HUES6 (cell line): ENCODE data around the gene DFFA.
"Not testable (repeated sequence)": the region's sequence is repeated elsewhere in the genome, so short reads cannot be mapped to it uniquely, and the experiment has no call there.

ENCODE experiments used
- H3K27ac ChIP-seq: 2 replicates; pipeline ENCODE4 v1.7.0; 2013; ENCODE audit warnings: low read depth, mild to moderate bottlenecking, low read length, inconsistent platforms
- H3K27me3 ChIP-seq: 2 replicates; pipeline ENCODE4 v1.6.1; 2013; ENCODE audit warnings: low read length; ENCODE audit not compliant: control insufficient read depth, insufficient read depth
- H3K36me3 ChIP-seq: 2 replicates; pipeline ENCODE4 v1.6.1; 2013; ENCODE audit warnings: low read length; ENCODE audit not compliant: control insufficient read depth, insufficient read depth
- H3K4me1 ChIP-seq: 2 replicates; pipeline ENCODE4 v1.6.1; 2013; ENCODE audit warnings: low read length; ENCODE audit not compliant: control insufficient read depth, insufficient read depth
- H3K4me3 ChIP-seq: 2 replicates; pipeline ENCODE4 v1.5.1; 2013; ENCODE audit warnings: low read depth, low read length
- H3K9ac ChIP-seq: one replicate; pipeline ENCODE4 v1.6.1; 2013; ENCODE audit warnings: mild to moderate bottlenecking, low read length
- H3K9me3 ChIP-seq: 2 replicates; pipeline ENCODE4 v1.6.1; 2013; ENCODE audit warnings: low read depth, low read length; ENCODE audit not compliant: control insufficient read depth, insufficient read depth

DFFA gene

DNA sequence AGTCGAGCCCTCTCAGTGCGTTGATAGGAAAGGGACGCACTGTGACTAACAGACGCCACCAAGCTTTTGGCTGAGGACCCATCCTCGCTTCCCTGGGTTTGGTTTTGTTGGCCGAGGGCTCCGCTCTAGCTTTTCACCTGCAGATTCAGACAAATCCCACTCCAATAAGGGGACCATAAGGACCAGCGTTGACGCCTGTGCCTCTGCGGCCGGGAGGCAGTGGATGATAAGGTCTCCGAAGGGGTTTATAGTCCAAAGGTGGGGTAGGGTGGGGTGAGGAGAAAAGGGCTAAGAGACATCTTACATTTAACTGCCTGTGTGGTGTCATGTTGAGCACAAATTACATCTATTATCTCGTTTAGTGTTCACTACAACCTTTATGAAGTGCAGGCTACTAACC, 3.2 kb upstream of the DFFA start:
- Histone ChIP-seq H3K27me3 (no peaks in the 10 kb centered on the region), H3K36me3 (peaks cover 3% of the 10 kb centered on the region), H3K27ac (peak overlapping the region; percentile 49; the same call in 1 of the 2 replicates), H3K4me3 (peak overlapping the region; percentile 83), H3K9me3 (no peaks in the 10 kb centered on the region), H3K9ac (peak overlapping the region; percentile 81), H3K4me1 (peaks cover 13% of the 10 kb centered on the region; the same call in 1 of the 2 replicates)

DNA sequence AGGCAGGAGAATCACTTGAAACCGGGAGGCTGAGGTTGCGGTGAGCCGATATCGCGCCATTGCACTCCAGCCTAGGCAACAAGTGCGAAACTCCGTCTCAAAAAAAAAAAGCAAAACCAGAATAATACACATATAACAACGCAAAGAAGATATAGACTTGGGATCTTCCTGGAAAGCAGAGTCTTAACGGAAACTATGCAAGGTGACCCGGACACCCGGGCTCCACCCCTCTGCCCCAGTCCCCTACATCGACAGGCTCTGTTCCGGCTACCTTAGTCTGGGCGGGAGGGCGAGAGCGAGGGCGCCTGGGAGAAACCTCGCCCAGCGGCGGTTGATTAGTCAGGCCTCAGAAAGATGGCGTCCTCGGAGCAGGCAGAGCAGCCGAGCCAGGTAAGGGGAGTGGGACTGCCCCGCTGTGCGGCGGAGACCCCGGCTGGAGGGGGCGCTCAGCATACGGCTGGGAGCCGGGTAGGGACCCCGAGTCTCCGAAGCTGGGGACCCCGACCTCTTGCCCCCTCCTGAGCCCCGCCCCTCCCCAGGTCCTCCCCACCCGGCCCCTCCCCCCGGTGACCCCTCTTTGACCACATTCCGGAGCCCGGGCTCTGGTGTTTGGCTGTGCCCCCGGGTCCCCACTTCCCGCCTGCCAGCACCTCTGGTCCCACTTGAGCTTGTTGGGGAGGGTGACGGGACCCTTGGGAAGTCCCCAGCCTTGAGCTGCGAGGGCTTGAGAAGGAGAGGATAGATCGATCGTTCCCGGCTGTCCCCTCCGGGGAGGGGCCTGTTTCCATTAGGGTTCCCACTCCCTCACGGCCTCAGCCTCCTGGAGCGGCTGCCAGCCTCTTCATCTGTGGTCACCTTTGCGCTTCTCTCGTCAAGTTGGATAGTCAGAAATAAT, 2.5 kb upstream of the DFFA start, which contains the start of gene PEX14:
Gene PEX14 (plus strand): TSS at position 338 of the 895 bp plus-strand sequence. CDS start 17 bp downstream, at position 355.
- Histone ChIP-seq H3K27me3 (no peaks in the 10 kb centered on the region), H3K4me1 (peaks cover 13% of the 10 kb centered on the region; the same call in 1 of the 2 replicates), H3K36me3 (peaks cover 7% of the 10 kb centered on the region), H3K9ac (peak within 1 kb of the TSS; percentile 81), H3K9me3 (no peaks in the 10 kb centered on the region), H3K27ac (peak within 1 kb of the TSS; percentile 49; the same call in 1 of the 2 replicates), H3K4me3 (peak within 1 kb of the TSS; percentile 83)

DNA sequence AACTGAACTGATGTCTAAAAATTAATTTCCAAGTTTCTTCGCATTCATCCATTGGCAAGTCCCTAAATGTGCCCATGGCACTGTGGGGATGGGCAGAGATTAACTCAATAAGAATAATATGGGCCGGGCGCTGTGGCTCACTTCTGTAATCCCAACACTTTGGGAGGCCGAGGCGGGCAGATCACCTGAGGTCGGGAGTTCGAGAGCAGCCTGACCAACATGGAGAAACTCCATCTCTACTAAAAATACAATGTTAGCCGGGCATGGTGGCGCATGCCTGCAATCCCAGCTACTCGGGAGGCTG, 1.9 kb upstream of the DFFA start:
- H3K27ac ChIP-seq, H3K9me3 ChIP-seq, H3K36me3 ChIP-seq, H3K9ac ChIP-seq, H3K27me3 ChIP-seq: not testable (repeated sequence)
- Histone ChIP-seq H3K4me3 (peak overlapping the region; percentile 83; the same call in 1 of the 2 replicates), H3K4me1 (peaks cover 13% of the 10 kb centered on the region; the same call in 1 of the 2 replicates)

DNA sequence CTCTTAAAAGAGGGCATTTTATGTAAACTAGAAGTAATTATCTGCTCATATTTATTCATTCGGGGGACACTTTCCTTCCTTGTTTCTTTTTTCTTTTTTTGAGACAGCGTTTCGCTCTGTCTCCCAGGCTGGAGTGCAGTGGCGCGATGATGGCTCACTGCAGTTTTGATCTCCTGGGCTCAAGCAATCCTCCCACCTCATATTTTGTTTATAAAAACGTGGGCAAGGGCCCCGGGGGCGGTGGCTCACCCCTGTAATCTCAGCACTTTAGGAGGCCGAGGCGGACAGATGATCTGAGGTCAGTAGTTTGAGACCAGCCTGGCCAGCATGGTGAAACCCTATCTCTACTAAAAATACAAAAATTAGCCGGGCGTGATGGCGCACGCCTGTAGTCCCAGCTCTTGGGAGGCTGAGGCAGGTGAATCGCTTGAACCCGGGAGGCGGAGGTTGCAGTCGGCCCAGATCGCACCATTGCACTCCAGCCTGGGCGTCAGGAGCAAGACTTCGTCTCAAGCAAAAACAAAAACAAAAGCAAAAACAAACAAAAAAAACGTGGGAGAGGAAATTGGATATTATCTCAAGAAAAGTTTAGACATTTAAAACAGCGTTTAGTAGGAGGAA, 926 bp upstream of the DFFA start:
- Histone ChIP-seq H3K27ac (no peak overlapping the region), H3K36me3 (peaks cover 18% of the 10 kb centered on the region), H3K9me3 (no peaks in the 10 kb centered on the region), H3K9ac (no peak overlapping the region), H3K4me3 (0 out of 2 replicates have a peak overlapping the region, but pooled peaks have one; percentile 87), H3K4me1 (peaks cover 13% of the 10 kb centered on the region; the same call in 1 of the 2 replicates), H3K27me3 (no peaks in the 10 kb centered on the region)

- Histone ChIP-seq H3K36me3 (peaks cover 34% of the 10 kb centered on the region), H3K4me3 (peak overlapping the region; percentile 87), H3K9me3 (no peaks in the 10 kb centered on the region), H3K27me3 (no peaks in the 10 kb centered on the region), H3K9ac (peak overlapping the region; percentile 85), H3K27ac (peak overlapping the region; percentile 11; the same call in 1 of the 2 replicates), H3K4me1 (peaks cover 13% of the 10 kb centered on the region; the same call in 1 of the 2 replicates)
These were observed 714 bp downstream of the DFFA start for GRCh38 chr1:10471411-10472219.

DNA sequence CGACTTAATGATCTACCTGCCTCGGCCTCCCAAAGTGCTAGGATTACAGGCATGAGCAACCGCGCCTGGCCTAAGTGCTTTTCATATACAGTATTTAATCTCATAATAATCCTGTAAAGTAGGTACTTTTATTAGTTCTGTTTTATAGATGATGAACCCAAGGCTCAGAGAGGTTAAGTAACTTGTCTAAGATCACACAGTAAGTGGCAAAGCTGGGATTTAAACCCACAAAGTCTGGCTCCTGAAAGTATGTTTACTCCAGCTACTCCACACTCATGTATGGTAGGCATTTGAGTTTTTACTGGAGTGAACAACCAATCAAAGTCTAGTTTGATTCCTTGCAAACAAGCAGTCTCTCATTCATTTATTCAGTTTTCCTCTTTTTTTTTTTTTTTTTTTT, 2.3 kb downstream of the DFFA start:
- Histone ChIP-seq H3K9me3 (no peaks in the 10 kb centered on the region), H3K27me3 (no peaks in the 10 kb centered on the region), H3K27ac (no peak overlapping the region), H3K9ac (no peak overlapping the region), H3K4me3 (no peak overlapping the region), H3K36me3 (peaks cover 50% of the 10 kb centered on the region), H3K4me1 (0 out of 2 replicates have a peak, but pooled peaks cover 6% of the 10 kb centered on the region)

- Histone ChIP-seq H3K9me3 (no peaks in the 10 kb centered on the region), H3K4me3 (no peak overlapping the region), H3K9ac (no peak overlapping the region), H3K36me3 (peaks cover 76% of the 10 kb centered on the region), H3K4me1 (0 out of 2 replicates have a peak, but pooled peaks cover 3% of the 10 kb centered on the region), H3K27ac (no peak overlapping the region), H3K27me3 (no peaks in the 10 kb centered on the region)
These were observed 5.3 kb downstream of the DFFA start for GRCh38 chr1:10467078-10467477.

DNA sequence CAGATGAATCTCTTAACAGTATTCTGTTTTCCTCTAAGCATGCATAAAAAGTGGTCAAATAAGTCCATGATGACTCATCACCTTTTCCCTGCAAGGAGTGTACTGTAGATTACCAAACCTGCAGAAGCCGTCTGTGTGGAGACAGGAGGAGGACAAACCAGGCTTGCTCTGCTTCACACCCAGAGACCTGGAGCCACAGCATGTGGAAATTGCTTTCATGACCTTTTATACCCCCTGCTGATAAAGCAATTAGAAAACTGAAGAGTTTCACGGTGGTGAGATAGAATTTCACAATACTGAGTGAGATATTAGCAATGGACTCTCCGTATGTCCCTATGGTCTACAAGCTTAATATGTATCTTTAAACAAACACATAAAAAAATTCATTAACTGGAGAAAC, 13.1 kb downstream of the DFFA start:
- Histone ChIP-seq H3K36me3 (peaks cover 55% of the 10 kb centered on the region), H3K4me3 (no peak overlapping the region), H3K27me3 (no peaks in the 10 kb centered on the region), H3K27ac (no peak overlapping the region), H3K9me3 (peaks cover 2% of the 10 kb centered on the region; the same call in 1 of the 2 replicates), H3K4me1 (no peaks in the 10 kb centered on the region), H3K9ac (no peak overlapping the region)

GRCh38 chr1:10457875-10458274, 14.5 kb downstream of the DFFA start:
- Histone ChIP-seq H3K9me3 (peaks cover 2% of the 10 kb centered on the region; the same call in 1 of the 2 replicates), H3K4me3 (no peak overlapping the region), H3K9ac (no peak overlapping the region), H3K27me3 (no peaks in the 10 kb centered on the region), H3K4me1 (no peaks in the 10 kb centered on the region), H3K36me3 (peaks cover 45% of the 10 kb centered on the region), H3K27ac (no peak overlapping the region)

GRCh38 chr1:10457462-10457861, 14.9 kb downstream of the DFFA start:
- H3K9me3 ChIP-seq, H3K27ac ChIP-seq, H3K4me1 ChIP-seq, H3K4me3 ChIP-seq, H3K9ac ChIP-seq, H3K27me3 ChIP-seq: not testable (repeated sequence)
- peaks cover 41% of the 10 kb centered on the region for H3K36me3 ChIP-seq
